ENCODE measurements around the gene CAPN3. TPM values are rescaled to one million over a fixed set of nuclear protein-coding genes. Genes with fewer than 3 reads are reported as not detected.

CAPN3 gene
- polyA plus RNA-seq, 2 of the 4 experiments (the other 2 are of a cell fraction) = 0.25 to 1.1 TPM

DNA sequence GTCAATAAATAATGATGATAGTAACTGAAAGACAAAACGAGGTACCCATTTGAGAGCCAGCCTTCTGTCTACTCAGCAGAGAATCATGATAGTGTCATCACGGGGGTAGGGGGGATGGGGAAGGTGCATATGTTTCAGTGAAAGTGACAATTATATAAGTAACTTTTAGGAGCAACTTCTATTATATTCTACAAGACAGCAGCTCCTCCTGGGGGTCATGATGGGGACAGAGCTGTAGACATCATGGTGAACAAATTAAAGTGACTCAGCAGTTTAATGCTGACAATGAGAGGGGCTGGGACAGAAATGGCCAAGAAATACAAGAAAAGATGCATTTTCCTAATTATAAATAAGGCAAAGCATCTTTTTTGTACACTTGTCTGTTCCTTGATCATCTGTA, 11.8 kb downstream of the CAPN3 start (continued):
- TF ChIP-seq, protein P1, sequence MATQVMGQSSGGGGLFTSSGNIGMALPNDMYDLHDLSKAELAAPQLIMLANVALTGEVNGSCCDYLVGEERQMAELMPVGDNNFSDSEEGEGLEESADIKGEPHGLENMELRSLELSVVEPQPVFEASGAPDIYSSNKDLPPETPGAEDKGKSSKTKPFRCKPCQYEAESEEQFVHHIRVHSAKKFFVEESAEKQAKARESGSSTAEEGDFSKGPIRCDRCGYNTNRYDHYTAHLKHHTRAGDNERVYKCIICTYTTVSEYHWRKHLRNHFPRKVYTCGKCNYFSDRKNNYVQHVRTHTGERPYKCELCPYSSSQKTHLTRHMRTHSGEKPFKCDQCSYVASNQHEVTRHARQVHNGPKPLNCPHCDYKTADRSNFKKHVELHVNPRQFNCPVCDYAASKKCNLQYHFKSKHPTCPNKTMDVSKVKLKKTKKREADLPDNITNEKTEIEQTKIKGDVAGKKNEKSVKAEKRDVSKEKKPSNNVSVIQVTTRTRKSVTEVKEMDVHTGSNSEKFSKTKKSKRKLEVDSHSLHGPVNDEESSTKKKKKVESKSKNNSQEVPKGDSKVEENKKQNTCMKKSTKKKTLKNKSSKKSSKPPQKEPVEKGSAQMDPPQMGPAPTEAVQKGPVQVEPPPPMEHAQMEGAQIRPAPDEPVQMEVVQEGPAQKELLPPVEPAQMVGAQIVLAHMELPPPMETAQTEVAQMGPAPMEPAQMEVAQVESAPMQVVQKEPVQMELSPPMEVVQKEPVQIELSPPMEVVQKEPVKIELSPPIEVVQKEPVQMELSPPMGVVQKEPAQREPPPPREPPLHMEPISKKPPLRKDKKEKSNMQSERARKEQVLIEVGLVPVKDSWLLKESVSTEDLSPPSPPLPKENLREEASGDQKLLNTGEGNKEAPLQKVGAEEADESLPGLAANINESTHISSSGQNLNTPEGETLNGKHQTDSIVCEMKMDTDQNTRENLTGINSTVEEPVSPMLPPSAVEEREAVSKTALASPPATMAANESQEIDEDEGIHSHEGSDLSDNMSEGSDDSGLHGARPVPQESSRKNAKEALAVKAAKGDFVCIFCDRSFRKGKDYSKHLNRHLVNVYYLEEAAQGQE (IDR thresholded peaks at IDR 0.05) = no peak

DNA sequence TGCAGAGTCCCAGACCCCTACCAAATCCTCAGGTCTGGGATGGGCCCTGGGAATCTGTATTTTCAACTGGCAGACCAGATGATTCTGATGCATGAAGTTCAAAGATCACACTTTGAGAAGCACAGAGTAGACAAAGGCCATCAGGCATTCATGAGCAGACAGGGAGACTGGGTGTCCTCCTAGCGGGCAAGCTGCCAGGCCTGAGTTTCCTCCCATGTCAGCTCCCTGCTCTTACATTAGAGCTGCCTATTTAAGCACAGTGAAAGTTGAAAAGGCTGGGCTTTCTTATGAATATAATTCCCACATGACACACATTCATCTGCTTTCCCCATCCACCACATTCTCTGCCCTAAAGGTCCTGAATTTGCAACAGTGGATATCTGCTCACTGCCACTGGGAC, 14.0 kb downstream of the CAPN3 start:
- Histone ChIP-seq H3K4me2 (no peak overlapping the region), H3K4me1 (no peaks in the 10 kb centered on the region), H3K9me3 (no peaks in the 10 kb centered on the region; the same call in 2 of the 3 replicates), H3K27ac (no peak overlapping the region), H3K4me3 (no peak overlapping the region)
- FAIRE-seq (no peak), DNase-seq (ENCODE audit: low read depth in 1 of 2, low spot score in 1 of 2) (no peak), ATAC-seq (no peak)
- ChIA-PET CTCF (interaction anchor here (2.2 kb wide), 1 partner anchor 12 kb away, joined by 9 read pairs; no protein-coding TSS in a partner anchor), POLR2A (no interaction called here)
- 100% methylated on average over 1 of the region's 1 CpG for WGBS (ENCODE audit: missing lambda C conversion rate)
- TF ChIP-seq TFCP2L1 (CRISPR knock-in tag; IDR thresholded peaks at IDR 0.05) = no peak
- TF ChIP-seq NR3C1 (IDR thresholded peaks at IDR 0.05) = no peak
- TF ChIP-seq, protein P2, sequence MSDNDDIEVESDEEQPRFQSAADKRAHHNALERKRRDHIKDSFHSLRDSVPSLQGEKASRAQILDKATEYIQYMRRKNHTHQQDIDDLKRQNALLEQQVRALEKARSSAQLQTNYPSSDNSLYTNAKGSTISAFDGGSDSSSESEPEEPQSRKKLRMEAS (IDR thresholded peaks at IDR 0.05) = no peak
- TF ChIP-seq, protein P3, sequence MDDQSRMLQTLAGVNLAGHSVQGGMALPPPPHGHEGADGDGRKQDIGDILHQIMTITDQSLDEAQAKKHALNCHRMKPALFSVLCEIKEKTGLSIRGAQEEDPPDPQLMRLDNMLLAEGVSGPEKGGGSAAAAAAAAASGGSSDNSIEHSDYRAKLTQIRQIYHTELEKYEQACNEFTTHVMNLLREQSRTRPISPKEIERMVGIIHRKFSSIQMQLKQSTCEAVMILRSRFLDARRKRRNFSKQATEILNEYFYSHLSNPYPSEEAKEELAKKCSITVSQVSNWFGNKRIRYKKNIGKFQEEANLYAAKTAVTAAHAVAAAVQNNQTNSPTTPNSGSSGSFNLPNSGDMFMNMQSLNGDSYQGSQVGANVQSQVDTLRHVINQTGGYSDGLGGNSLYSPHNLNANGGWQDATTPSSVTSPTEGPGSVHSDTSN (IDR thresholded peaks at IDR 0.05) = no peak
- TF ChIP-seq POLR2AphosphoS2 (conservative IDR thresholded peaks at IDR 0.05; ENCODE audit: low read length) = no peak
- TF ChIP-seq TP53 (CRISPR knock-in tag; IDR thresholded peaks at IDR 0.05) = no peak
- TF ChIP-seq, protein P1 (IDR thresholded peaks at IDR 0.05) = no peak
- TF ChIP-seq CHD2 (IDR thresholded peaks at IDR 0.05; ENCODE audit: low read length, partially characterized antibody) = no peak
- TF ChIP-seq CBX8 (IDR thresholded peaks at IDR 0.05) = no peak
- TF ChIP-seq CBX2 (IDR thresholded peaks at IDR 0.05; ENCODE audit: borderline replicate concordance, low read depth) = no peak
- TF ChIP-seq SMC3 (IDR thresholded peaks at IDR 0.05) = no peak
- TF ChIP-seq, protein P4, sequence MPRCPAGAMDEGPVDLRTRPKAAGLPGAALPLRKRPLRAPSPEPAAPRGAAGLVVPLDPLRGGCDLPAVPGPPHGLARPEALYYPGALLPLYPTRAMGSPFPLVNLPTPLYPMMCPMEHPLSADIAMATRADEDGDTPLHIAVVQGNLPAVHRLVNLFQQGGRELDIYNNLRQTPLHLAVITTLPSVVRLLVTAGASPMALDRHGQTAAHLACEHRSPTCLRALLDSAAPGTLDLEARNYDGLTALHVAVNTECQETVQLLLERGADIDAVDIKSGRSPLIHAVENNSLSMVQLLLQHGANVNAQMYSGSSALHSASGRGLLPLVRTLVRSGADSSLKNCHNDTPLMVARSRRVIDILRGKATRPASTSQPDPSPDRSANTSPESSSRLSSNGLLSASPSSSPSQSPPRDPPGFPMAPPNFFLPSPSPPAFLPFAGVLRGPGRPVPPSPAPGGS (IDR thresholded peaks at IDR 0.05) = no peak
- TF ChIP-seq BHLHE40 (IDR thresholded peaks at IDR 0.05; ENCODE audit: low read depth, low read length) = no peak
- no peak for TF ChIP-seq ZC3H11A (IDR thresholded peaks at IDR 0.05)
- TF ChIP-seq, protein P5, sequence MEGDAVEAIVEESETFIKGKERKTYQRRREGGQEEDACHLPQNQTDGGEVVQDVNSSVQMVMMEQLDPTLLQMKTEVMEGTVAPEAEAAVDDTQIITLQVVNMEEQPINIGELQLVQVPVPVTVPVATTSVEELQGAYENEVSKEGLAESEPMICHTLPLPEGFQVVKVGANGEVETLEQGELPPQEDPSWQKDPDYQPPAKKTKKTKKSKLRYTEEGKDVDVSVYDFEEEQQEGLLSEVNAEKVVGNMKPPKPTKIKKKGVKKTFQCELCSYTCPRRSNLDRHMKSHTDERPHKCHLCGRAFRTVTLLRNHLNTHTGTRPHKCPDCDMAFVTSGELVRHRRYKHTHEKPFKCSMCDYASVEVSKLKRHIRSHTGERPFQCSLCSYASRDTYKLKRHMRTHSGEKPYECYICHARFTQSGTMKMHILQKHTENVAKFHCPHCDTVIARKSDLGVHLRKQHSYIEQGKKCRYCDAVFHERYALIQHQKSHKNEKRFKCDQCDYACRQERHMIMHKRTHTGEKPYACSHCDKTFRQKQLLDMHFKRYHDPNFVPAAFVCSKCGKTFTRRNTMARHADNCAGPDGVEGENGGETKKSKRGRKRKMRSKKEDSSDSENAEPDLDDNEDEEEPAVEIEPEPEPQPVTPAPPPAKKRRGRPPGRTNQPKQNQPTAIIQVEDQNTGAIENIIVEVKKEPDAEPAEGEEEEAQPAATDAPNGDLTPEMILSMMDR (IDR thresholded peaks at IDR 0.05) = no peak
- no peak for TF ChIP-seq EP300 (IDR thresholded peaks at IDR 0.05)
- TF ChIP-seq ZFP36 (IDR thresholded peaks at IDR 0.05; ENCODE audit: borderline replicate concordance, partially characterized antibody) = no peak
- no peak for TF ChIP-seq MAFK (IDR thresholded peaks at IDR 0.05; ENCODE audit: partially characterized antibody)
- no peak for TF ChIP-seq PHF8 (IDR thresholded peaks at IDR 0.05; ENCODE audit: borderline replicate concordance, low read depth)
- TF ChIP-seq, protein P6, sequence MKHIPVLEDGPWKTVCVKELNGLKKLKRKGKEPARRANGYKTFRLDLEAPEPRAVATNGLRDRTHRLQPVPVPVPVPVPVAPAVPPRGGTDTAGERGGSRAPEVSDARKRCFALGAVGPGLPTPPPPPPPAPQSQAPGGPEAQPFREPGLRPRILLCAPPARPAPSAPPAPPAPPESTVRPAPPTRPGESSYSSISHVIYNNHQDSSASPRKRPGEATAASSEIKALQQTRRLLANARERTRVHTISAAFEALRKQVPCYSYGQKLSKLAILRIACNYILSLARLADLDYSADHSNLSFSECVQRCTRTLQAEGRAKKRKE (CRISPR knock-in tag; IDR thresholded peaks at IDR 0.05; ENCODE audit: low read depth) = no peak
